ENCODE results near the gene COL23A1. TPM values are rescaled to one million over a fixed set of nuclear protein-coding genes. Genes with fewer than 3 reads are reported as not detected.

COL23A1 gene
- total RNA-seq, 1 experiment from 2014 or later, result not detected

- TF ChIP-seq CTCF (IDR thresholded peaks at IDR 0.05; ENCODE audit: unreplicated experiment), result no peak
- no peak for DNase-seq
- Mint-ChIP-seq H3K36me3 (ENCODE audit: insufficient read depth, unreplicated experiment) (no peaks in the 10 kb centered on the region), H3K9me3 (ENCODE audit: low read depth, unreplicated experiment) (no peaks in the 10 kb centered on the region), H3K27me3 (ENCODE audit: unreplicated experiment) (no peaks in the 10 kb centered on the region), H3K4me1 (ENCODE audit: low read depth, unreplicated experiment) (no peaks in the 10 kb centered on the region), H3K4me3 (ENCODE audit: low read depth, unreplicated experiment) (no peak overlapping the region), H3K27ac (ENCODE audit: unreplicated experiment) (no peak overlapping the region)
- CTCF ChIA-PET, result no interaction called here
- BruUV-seq (replicated peaks), result no TSS peak
- intact Hi-C loops (cut with micrococcal nuclease; ENCODE audit: unreplicated experiment), result no loop called here
Observed at GRCh38 chr5:178548746-178549145, 41.4 kb downstream of the COL23A1 start.

- H3K36me3 Mint-ChIP-seq (ENCODE audit: insufficient read depth, unreplicated experiment), result no peaks in the 10 kb centered on the region
- no peak overlapping the region for H3K27ac Mint-ChIP-seq (ENCODE audit: unreplicated experiment)
- no peaks in the 10 kb centered on the region for H3K9me3 Mint-ChIP-seq (ENCODE audit: low read depth, unreplicated experiment)
- no peak overlapping the region for H3K4me3 Mint-ChIP-seq (ENCODE audit: low read depth, unreplicated experiment)
- no TSS peak for BruUV-seq (replicated peaks)
- no peak for TF ChIP-seq CTCF (IDR thresholded peaks at IDR 0.05; ENCODE audit: unreplicated experiment)
- CTCF ChIA-PET, result no interaction called here
- no peaks in the 10 kb centered on the region for H3K4me1 Mint-ChIP-seq (ENCODE audit: low read depth, unreplicated experiment)
- DNase-seq, result no peak
- intact Hi-C loops (cut with micrococcal nuclease; ENCODE audit: unreplicated experiment), result no loop called here
- H3K27me3 Mint-ChIP-seq (ENCODE audit: unreplicated experiment), result no peaks in the 10 kb centered on the region
Observed at GRCh38 chr5:178547753-178548415, 42.3 kb downstream of the COL23A1 start.

- CTCF ChIA-PET, result interaction anchor here (0.6 kb wide), 1 partner anchor 297 kb away, joined by 6 read pairs; no protein-coding TSS in a partner anchor
- BruUV-seq (replicated peaks), result no TSS peak
- H3K27me3 Mint-ChIP-seq (ENCODE audit: unreplicated experiment), result no peaks in the 10 kb centered on the region
- no peak overlapping the region for H3K4me3 Mint-ChIP-seq (ENCODE audit: low read depth, unreplicated experiment)
- no peak for DNase-seq
- intact Hi-C loops (cut with micrococcal nuclease; ENCODE audit: unreplicated experiment), result no loop called here
- H3K27ac Mint-ChIP-seq (ENCODE audit: unreplicated experiment), result no peak overlapping the region
- no peak for TF ChIP-seq CTCF (IDR thresholded peaks at IDR 0.05; ENCODE audit: unreplicated experiment)
- H3K4me1 Mint-ChIP-seq (ENCODE audit: low read depth, unreplicated experiment), result no peaks in the 10 kb centered on the region
- H3K36me3 Mint-ChIP-seq (ENCODE audit: insufficient read depth, unreplicated experiment), result no peaks in the 10 kb centered on the region
- no peaks in the 10 kb centered on the region for H3K9me3 Mint-ChIP-seq (ENCODE audit: low read depth, unreplicated experiment)
Observed at GRCh38 chr5:178547052-178547666, 43.0 kb downstream of the COL23A1 start.

GRCh38 chr5:178546675-178547033, 43.5 kb downstream of the COL23A1 start:
- CTCF ChIA-PET, result no interaction called here
- H3K36me3 Mint-ChIP-seq (ENCODE audit: insufficient read depth, unreplicated experiment), result no peaks in the 10 kb centered on the region
- DNase-seq, result no peak
- no peak overlapping the region for H3K27ac Mint-ChIP-seq (ENCODE audit: unreplicated experiment)
- H3K4me3 Mint-ChIP-seq (ENCODE audit: low read depth, unreplicated experiment), result no peak overlapping the region
- H3K4me1 Mint-ChIP-seq (ENCODE audit: low read depth, unreplicated experiment), result no peaks in the 10 kb centered on the region
- no peak for TF ChIP-seq CTCF (IDR thresholded peaks at IDR 0.05; ENCODE audit: unreplicated experiment)
- BruUV-seq (replicated peaks), result no TSS peak
- no peaks in the 10 kb centered on the region for H3K9me3 Mint-ChIP-seq (ENCODE audit: low read depth, unreplicated experiment)
- no peaks in the 10 kb centered on the region for H3K27me3 Mint-ChIP-seq (ENCODE audit: unreplicated experiment)
- intact Hi-C loops (cut with micrococcal nuclease; ENCODE audit: unreplicated experiment), result no loop called here
